ENCODE results near the gene UCN3. TPM values are rescaled to one million over a fixed set of nuclear protein-coding genes. Genes with fewer than 3 reads are reported as not detected.

UCN3 gene
- total and polyA plus RNA-seq, 2 of the 4 experiments (the other 2 are of a cell fraction): not detected

- TF ChIP-seq FOS (IDR thresholded peaks at IDR 0.05; ENCODE audit: low read depth, low read length): no peak
- no peak for TF ChIP-seq ELK1 (IDR thresholded peaks at IDR 0.05; ENCODE audit: borderline replicate concordance, low read depth, low read length)
- TF ChIP-seq RAD21 (IDR thresholded peaks at IDR 0.05; ENCODE audit: low read length): no peak
- no peak for TF ChIP-seq MAZ (IDR thresholded peaks at IDR 0.05; ENCODE audit: borderline replicate concordance, low read depth, low read length)
- no peak for TF ChIP-seq NFE2L2 (IDR thresholded peaks at IDR 0.05; ENCODE audit: low read depth, low read length)
- no peak for TF ChIP-seq POLR2A (IDR thresholded peaks at IDR 0.05; ENCODE audit: low read depth, low read length)
- dilution Hi-C loops (cut with HindIII; ENCODE audit: low sequenced_read_pairs, unreplicated experiment): no loop called here
- H3K9ac ChIP-seq (ENCODE audit: low read depth, low read length): no peak within 1 kb of the TSS
- ATAC-seq (ENCODE audit: low read depth) (no peak), DNase-seq (no peak)
- no peak within 1 kb of the TSS for H3K4me3 ChIP-seq (ENCODE audit: insufficient read depth, low read depth, low read length)
- H3K56ac ChIP-seq (ENCODE audit: extremely low read depth, insufficient read depth, low read length): no peak within 1 kb of the TSS
- no peak within 1 kb of the TSS for H2AFZ ChIP-seq (replicated peaks; ENCODE audit: low read length, poor library complexity)
- H2BK120ac ChIP-seq (ENCODE audit: low read depth, low read length): no peak within 1 kb of the TSS
- intact Hi-C loops (cut with micrococcal nuclease): loop anchor here (10.0 kb wide), 1 partner anchor 1720 kb away; no protein-coding TSS in a partner anchor
- no peaks in the 10 kb centered on the region for H4K20me1 ChIP-seq (ENCODE audit: insufficient read depth, low read length)
- no peaks in the 10 kb centered on the region for H3K79me1 ChIP-seq (ENCODE audit: low read depth in 1 of 2, low read length in 2 of 2)
- no TSS peak for BruUV-seq (replicated peaks)
- no peak within 1 kb of the TSS for H3K23ac ChIP-seq (ENCODE audit: low read depth, low read length)
- no peak within 1 kb of the TSS for H3K27ac ChIP-seq (ENCODE audit: insufficient read depth, low read length)
- H4K91ac ChIP-seq (ENCODE audit: insufficient read depth, low read depth, low read length): no peak within 1 kb of the TSS
- no peak within 1 kb of the TSS for H2BK20ac ChIP-seq (ENCODE audit: low read depth, low read length)
- H3K9me1 ChIP-seq (ENCODE audit: insufficient read depth, low read length): no peaks in the 10 kb centered on the region
- H3K4ac ChIP-seq (ENCODE audit: low read depth, low read length): no peak within 1 kb of the TSS
- H4K8ac ChIP-seq (ENCODE audit: low read depth in 2 of 2, low read length in 2 of 2): no peak within 1 kb of the TSS
- H3K4me2 ChIP-seq (ENCODE audit: low read depth, low read length): no peak within 1 kb of the TSS
- H3K27me3 ChIP-seq (ENCODE audit: control insufficient read depth, insufficient read depth, low read length): peaks cover 7% of the 10 kb centered on the region
- H3K4me1 ChIP-seq (ENCODE audit: control insufficient read depth, insufficient read depth, low read length): no peaks in the 10 kb centered on the region
- no peak within 1 kb of the TSS for H4K5ac ChIP-seq (ENCODE audit: low read depth, low read length)
- H3K14ac ChIP-seq (replicated peaks; ENCODE audit: low read depth, low read length): no peak within 1 kb of the TSS
- no peak within 1 kb of the TSS for H2AK9ac ChIP-seq (replicated peaks; ENCODE audit: low read depth, low read length, poor library complexity)
- no CpG with 5 or more reads among the region's 8 CpGs for WGBS, 2 experiments (ENCODE audit: extremely low coverage in 2 of 2, insufficient read length in 1 of 2)
- ChIA-PET CTCF (interaction anchor here (1.6 kb wide), 1 partner anchor 24 kb away, joined by 3 read pairs; no protein-coding TSS in a partner anchor), POLR2A (ENCODE audit: unreplicated experiment) (no interaction called here)
- H3K36me3 ChIP-seq (ENCODE audit: control insufficient read depth, insufficient read depth, low read length): no peaks in the 10 kb centered on the region
- no peak within 1 kb of the TSS for H3K18ac ChIP-seq (ENCODE audit: low read depth, low read length)
- H2BK15ac ChIP-seq (ENCODE audit: low read depth, low read length): no peak within 1 kb of the TSS
- H2AK5ac ChIP-seq (ENCODE audit: low read depth, low read length): no peak within 1 kb of the TSS
- no peaks in the 10 kb centered on the region for H3K9me3 ChIP-seq (ENCODE audit: control insufficient read depth, insufficient read depth, low read length)
- in situ Hi-C loops (cut with MboI; ENCODE audit: low sequenced_read_pairs): no loop called here
- H2BK5ac ChIP-seq (ENCODE audit: low read depth, low read length, poor library complexity, severe bottlenecking): no peak within 1 kb of the TSS
Measured at GRCh38 chr10:5404208-5405041, 39.7 kb downstream of the UCN3 start, which contains the start of gene TUBAL3. TSS of gene TUBAL3 (minus strand) at chr10:5404828. CDS start at chr10:5404792, 36 bp downstream.
